GM21619 (cell line): ENCODE results near the gene TBXA2R.

ENCODE experiments used
- ATAC-seq: cut with Tn5 transposase; IDR thresholded peaks from one replicate; pipeline ENCODE4 v1.9.1; 2021; ENCODE audit not compliant: unreplicated experiment

Gene TBXA2R

DNA sequence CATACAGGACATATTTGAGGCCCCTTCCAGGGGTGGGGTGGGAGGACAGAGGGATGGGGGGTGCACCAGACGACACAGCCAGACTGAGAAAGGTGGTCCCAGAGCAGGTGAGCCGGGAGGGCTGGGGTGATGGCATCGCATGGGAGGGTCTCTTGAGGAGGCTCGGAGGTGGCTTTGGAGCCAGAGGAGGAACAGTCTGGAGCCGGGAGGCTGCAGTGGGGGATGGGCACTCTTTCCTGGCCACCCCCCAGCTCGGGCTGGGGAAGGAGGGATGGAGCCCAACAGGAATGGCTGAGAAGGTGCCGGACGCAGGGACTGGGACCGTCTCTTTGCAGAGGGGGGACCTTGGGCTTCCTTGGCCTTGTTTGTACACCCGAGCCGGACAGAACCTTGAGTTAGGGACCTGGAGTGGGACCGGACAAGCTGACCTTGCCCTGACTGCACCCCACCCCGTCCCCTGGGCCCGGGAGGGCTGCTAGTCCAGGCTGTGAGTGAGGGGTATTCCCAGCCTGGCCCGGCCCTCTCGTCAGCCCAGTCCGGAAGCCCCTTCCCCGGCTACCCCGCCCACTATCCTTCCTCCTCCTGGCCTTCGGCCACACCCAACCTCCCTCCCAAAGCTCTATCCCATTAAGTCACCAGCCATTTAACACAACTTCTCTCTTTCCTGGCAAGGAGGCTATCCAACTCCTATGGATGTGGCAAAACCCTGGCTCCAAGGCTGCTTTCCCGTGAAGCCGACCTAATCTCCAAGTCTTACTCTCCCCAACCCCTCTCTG, 816 bp upstream of the TBXA2R start:
- ATAC-seq = no peak

DNA sequence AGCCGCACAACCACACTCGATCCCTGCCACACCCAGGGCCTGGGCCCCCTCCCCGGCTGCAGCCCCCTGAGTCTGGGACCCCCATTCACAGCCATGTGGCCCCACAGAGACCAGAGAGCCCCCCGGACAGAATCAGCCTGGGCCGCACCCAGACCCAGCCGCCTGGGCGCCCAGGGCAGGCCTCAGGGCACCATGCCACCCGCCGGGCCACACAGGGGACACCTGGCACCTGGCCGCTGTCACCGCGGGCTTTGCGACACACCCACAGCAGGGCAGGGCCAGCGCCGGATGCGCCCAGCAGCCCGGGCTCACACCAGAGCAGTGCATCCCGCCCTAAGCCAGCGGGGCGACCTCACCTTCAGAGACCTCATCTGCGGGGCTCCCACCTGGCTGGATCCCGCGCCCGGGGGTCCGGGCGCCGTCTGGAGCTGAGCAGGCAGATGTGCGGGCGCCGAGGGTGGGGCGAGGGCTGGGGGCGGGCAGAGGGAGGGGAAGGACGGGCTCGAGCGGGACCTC, 443 bp downstream of the TBXA2R start:
- no peak for ATAC-seq

DNA sequence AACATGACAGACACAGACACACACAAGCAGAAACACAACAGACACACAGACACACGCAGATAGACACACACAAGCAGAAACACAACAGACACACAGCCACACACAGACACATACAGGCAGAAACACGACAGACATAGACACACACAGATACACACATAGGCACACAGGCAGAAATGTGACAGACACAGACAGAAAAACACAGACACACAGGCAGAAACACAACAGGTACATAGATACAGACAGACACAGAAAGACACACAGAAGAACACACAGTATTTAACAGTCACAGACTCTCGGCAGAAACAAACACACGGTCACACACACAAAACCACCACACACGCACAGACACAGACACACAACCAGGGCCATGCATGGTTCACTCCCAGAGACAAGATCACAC, 905 bp downstream of the TBXA2R start:
- ATAC-seq = no peak

DNA sequence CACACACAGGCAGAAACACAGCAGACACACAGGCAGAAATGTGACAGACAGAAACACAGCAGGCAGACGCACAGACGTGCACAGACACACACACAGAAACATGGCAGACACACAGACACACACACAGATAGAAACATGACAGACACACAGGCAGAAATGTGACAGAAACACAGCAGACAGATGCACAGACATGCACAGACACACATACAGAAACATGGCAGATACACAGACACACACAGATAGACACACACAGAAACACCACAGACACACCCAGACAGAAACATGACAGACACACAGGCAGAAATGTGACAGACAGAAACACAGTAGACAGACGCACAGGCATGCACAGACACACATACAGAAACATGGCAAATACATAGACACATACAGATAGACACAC, 1.3 kb downstream of the TBXA2R start:
- ATAC-seq = no peak

DNA sequence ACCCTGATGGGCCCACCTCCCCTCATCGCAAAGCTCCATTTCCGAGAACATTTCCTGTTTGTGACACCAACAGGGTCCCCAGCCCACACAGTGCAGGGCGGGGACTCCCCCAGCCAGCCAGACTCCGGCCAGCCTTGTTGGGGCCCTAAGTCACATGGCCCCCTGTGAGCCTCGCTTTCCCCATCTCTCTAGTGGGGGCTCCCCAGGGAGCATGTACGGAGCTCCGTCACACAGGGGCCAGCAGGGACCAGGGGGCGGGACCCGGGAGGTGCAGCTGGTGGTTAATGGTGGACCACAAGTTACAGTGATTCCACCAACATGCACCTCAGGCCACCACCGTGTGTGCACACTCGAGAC, 1.7 kb downstream of the TBXA2R start:
- ATAC-seq = no peak

DNA sequence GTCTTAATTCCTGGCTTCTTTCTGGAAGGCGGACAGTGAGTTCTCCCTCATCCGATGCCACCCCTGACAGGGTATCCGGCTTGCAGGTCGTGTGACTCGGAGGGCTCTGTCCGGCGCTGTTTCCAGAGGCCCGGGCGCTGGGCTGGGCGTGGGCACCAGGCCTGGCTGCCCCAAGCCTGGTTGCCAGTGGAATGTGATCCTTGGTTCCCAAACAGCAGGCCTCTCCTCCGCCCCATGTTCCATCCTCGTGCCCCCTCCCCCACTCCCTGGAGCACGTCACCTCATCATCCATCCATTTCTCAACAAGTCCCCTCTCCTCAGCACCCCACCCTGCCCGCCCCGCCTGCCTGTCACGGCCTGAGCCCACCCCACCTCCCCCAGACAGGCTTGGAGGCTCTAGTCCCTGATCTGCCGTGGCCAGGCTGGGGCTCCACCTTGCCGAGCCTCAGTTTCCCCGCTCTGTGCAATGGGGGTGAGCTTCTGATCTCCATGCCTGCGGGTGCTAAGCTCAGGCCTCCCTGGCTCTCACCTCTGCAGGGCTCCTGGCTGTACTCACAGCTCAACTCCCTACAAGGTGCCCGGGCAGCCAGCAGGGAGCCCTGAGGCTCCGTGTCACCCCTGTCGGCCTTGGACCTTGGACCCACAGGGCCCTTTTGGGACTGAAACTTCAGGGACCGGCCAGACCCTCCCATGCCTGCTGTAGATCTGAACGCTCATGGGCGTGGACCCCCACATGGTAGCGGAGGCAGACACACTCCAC, 2.3 kb downstream of the TBXA2R start:
- ATAC-seq = no peak

DNA sequence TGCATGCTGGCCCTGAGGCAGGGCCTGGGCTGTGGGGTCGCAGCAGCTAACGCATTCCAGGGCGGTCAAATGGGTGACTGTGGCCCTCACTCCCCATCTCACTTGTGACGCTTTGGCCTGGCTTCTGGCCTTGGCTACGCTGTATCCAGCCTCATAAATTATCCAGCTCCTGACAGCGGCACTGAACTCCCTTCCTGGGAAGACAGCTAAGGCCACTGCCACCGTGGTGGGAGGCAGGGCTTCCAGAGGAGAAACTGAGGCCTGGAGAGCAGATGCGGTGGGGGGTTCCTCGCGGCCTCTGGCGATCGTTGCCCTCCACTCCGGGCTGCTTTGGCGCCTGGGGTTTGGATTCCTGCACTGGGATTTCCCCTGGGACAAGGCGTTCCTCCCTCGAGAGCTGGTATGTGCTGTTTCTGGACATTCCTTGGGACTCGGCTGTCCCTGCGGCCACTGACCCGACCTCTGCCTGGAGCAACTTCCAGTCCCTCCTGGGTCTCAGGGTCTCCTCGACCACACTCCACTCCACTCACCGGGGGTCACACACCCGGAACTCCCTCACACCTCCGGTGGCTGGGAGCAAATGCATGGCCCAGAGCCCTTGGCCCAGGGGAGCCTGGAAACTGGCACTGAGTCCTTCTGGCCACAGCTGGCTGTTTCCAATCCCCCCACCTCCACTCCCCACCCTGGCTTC, 3.4 kb downstream of the TBXA2R start:
- ATAC-seq = no peak

DNA sequence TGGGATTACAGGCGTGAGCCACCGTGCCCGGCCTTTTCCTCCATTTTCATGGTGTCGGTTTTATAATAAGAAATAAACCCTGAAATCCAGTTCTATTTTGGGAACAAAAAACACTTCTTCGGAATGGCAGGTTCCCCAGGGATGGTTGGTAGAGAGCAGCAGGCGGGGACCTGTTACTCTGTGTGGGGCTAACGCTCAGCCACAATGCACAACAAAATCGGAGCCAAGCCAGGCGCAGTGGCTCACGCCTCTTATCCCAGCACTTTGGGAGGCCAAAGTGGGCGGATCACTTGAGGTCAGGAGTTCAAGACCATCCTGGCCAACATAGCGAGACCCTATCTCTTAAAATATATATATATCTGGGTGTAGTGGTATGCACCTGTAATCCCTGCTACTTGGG, 5.7 kb downstream of the TBXA2R start:
- ATAC-seq = no peak

DNA sequence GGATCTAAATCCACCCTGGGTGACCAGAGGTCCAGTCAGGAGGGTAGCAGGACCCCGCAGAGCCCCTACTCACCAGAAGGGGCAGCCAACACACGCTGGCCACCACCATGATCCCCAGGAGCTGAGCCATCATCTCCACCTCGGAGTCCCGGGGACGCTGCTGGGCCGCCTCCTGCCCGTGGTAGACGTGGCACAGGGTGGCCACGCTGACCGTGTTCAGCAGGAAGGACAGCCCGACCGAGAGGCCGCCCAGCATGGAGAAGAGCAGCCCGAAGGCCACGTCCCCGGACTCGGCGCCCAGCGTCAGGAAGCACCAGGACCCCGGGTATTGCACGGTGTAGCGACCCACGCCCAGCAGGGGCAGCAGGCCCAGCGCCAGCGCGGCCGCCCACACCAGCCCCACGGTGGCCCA, 6.9 kb downstream of the TBXA2R start:
- ATAC-seq = no peak

DNA sequence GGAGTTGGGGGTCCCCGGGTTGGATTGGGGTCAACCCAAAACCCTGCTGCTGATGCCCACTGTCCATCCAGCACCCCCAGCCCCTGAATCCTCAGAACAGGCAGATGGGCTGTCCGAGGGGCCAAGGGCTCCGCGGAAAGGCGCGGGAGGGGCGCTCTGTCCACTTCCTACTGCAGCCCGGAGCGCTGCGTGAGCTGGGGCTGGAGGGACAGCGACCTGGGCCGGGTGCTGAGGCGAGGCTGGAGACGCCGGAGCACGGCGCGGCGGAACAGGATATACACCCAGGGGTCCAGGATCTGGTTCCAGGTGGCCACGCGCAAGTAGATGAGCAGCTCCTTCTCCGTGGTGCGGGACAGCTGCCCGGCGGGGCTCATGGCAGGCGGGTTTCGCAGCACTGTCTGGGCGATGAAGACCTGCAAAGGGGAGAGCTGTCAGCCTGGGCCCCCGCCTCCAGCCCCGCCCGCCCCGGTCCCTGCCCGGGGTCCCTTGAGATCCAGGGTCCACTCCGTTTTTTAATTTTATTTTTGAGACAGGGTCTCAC, 11.1 kb downstream of the TBXA2R start:
- no peak for ATAC-seq

DNA sequence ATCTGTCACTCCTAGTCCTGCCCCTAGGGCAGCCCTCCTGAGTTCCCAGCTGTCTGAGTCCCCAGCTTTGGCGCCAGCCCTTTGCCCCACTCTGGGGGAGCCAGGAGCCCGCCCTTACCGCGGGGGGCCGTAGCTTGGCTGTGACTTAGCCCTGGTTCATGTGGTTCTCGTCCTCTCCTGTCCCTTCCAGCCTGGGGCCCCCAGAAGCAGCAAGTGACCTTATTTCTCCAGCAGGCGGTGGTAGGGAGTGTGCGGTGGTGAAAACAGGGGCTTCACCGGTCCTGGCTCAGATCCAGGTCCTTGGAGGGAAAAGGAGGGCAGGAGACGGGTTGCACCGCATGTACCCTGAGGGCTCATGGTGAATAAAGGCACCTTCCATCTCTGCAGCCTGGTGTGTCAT, 13.5 kb downstream of the TBXA2R start:
- ATAC-seq = no peak

DNA sequence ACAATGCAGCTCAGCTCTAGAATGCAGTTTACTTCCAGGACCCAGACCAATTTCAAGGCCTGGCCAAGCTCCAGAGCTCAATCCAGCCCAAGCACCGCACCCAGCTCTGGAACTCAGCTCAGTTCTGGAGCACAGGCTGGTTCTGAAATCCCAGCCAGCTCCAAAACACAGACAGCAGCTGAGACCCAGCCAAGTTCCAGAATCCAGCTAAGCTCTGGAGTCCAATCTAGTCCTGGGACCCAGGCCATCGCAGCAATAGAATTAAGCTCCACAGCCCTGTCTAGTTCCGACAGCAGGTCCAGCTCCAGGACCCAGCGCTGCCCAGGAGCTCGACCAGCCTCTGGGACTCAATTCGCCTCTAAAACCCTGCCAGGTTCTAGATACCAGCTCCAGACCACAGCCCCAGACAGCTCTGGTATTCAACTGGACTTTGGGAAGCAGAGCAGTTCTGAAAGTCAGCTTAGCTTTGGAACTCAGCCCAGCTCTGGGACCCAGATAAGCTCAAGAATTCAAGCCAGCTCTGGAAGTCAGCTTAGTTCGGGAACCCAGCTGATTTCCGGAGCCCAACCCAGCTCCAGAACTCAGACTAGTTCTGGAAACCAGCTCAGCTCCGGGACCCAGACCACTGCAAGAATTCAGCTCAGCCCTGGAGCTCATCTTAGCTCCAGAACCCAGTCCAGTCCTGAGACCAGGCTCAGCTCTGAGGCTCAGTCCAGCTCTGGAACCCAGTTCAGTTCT, 14.6 kb downstream of the TBXA2R start:
- no peak for ATAC-seq

DNA sequence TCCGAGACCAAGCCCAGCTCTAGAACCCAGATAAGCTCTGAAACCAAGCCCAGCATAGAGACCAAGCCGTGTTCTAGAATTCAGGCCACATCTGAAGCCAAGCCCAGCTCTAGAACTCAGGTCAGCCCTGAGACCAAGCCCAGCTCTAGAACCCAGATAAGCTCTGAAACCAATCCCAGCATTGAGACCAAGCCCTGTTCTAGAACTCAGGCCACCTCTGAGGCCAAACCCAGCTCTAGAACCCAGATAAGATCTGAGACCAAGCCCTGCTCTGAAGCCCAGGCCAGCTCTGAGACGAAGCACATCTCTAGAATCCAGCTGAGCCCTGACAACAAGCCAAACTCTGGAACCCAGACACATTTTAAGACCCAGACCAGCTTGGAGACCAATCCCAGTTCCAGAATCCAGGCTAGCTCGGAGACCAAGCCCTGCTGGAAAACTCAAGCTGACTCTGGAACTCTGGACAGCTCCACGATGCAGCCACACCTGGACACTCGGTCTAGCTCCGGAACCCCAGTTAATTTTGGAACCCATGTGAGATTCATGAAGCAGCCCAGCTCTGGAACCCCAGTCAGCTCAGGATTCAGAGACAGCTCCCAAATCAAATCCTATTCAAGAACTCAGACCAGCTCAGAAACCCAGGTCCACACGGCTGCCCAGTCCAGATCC, 15.6 kb downstream of the TBXA2R start:
- no peak for ATAC-seq

DNA sequence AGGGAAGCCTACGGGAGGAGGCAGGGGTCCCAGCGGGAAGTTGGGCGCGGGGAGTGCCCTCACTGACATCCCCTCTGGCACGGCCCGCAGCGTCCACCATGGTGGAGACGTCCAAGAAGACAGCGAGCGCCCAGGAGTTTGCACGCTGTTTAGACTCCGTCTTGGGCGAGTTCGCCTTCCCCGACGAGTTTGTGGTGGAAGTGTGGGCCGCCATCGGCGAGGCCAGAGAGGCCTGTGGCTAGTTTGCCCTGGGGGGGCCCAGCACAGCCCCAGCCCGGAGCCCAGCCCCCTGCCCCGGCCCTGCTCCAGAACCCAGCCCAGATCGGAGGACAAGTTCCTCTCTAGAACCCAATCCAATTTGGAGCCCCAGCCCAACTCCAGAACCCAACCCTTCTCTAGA, 16.7 kb downstream of the TBXA2R start:
- ATAC-seq = no peak

DNA sequence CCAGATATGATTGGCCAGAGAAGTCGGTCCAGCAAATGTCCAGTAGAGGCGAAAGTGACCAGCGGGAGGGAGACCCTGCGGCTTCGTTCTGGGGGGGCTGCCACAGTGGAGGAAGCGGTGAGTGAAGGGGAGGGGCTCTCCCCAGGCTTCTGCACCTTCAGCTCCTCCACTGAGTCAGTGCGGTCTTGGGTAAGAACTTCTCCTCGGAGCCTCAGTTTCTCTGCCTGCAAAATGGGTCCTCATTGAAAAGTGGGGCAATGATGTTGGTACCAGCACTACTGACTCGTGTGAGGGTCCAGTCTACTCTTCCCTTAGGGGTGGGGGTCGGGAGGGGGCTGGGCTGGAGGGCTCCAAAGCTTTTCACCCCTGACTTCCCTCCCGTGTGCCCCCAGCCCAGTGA, 17.2 kb downstream of the TBXA2R start:
- ATAC-seq = no peak

DNA sequence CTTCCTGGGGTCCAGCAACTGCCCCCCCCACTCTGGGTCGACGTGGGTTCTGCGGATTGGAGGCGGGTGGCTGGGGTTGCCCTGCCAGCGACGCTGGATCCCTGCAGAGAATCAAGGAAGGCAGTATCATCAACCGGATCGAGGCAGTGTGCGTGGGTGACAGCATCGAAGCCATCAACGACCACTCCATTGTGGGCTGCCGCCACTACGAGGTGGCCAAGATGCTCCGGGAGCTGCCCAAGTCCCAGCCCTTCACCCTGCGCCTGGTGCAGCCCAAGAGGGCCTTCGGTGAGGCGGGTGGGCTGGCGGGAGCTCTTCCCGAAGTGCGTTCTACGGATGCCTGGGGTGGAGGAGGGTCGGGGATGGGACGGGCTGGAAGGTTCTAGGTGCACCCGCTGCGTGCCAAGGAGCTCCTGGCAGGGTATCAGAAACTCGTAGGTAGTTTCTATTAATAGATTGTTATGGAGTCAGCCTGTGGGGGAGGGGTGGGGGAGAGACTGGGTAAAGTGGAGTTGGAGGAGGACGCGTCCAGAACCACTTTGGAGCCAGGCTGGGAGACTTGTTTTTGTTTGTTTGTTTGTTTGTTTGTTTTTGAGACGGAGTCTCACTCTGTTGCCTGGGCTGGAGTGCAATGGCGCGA, 19.8 kb downstream of the TBXA2R start:
- no peak for ATAC-seq

DNA sequence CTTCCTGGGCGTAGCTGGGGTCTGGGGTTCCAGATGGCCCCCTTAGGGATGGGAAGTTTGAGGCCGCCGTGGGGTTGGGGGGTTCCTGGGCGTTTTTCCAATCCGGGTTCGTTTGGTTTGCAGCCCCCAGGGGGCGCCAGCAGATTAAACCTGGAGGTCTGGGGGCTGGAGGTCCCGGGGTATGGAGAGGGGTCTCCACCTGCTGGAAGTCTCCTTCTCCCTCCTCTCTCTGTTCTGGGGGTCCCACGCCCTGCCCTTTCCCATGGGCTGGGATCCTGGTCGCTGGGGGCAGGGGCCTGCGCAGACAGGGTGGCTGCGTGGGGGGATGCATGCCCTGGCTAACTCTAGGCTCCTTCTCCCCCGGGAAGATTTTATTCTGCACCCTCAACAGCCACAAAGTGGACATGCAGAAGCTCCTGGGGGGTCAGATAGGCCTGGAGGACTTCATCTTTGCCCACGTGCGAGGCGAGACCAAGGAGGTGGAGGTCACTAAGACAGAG, 20.5 kb downstream of the TBXA2R start:
- no peak for ATAC-seq

DNA sequence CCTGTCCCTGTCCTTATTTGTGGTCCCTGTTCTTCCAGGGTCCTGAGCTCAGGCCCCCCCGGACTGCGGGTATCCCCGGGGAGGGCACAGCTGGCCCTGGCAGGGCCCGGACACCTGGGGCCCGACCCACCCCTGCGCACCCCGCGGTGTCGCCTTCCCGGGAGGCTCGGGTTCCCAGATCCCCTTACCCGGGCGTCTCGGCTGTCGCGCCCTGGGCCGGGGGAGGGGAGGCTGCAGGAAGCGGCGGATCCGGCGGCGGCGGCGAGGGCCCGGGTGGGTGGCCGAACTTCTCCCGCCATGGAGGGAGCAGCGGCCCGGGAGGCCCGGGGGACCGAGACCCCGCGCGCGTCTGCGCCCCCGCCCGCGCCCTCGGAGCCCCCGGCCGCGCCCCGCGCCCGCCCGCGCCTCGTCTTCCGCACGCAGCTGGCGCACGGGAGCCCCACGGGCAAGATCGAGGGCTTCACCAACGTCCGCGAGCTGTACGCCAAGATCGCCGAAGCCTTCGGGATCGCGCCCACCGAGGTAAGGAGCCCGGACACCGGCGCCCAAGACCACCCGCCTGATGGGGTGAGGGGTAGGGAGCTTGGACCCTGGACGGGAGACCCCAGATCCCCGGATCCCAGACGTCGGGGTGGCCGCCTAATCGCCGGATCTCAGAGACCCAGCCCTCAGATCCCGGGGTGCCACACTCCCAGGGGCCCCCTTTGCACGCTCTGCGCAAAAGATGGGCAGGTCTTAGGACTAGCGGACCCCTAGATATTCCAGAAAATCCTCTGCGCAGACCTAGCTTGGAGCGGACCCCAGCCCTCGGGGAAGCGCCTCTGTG, 21.2 kb downstream of the TBXA2R start, which contains the start of gene GIPC3:
Gene GIPC3, plus strand, starts transcription at position 178 of the 826 bp plus-strand sequence. Its CDS starts 120 bp downstream, at position 298.
- no peak for ATAC-seq
